B cell (primary cell): Measurements from ENCODE around the gene SLC22A31. TPM values are rescaled to one million over a fixed set of nuclear protein-coding genes. Genes with fewer than 3 reads are reported as not detected.

ENCODE experiments used
- ATAC-seq: fragments of 200-7000 bp; cut with Tn5 transposase; one replicate; pipeline ENCODE4 v1.10.0; 2021; ENCODE audit warnings: low read depth, mild to moderate bottlenecking, moderate number of reproducible peaks, moderate library complexity
- CTCF ChIA-PET: fragments of 350-600 bp; sonication (Branson Sonifier 250); formaldehyde crosslinking; loops from one replicate; lab custom pipeline; 2021; ENCODE audit warnings: antibody characterized with exemption, inconsistent platforms; lab: Charles Lee
- POLR2A ChIA-PET: fragments of 350-600 bp; sonication (Branson Sonifier 250); formaldehyde crosslinking; loops from one replicate; lab custom pipeline; 2021; ENCODE audit warnings: antibody characterized with exemption; lab: Charles Lee
- DNase-seq: peaks from one replicate; pipeline ENCODE4 v3.0.0; 2013
- H2AFZ ChIP-seq: 2 replicates; pipeline ENCODE4 v1.6.1; 2012; ENCODE audit warnings: mild to moderate bottlenecking, low read depth, low read length; ENCODE audit not compliant: insufficient read depth, poor library complexity, severe bottlenecking
- H3K27ac ChIP-seq, 2 donors: 1 replicate in 1 of 2; 2 replicates in 1 of 2; pipeline ENCODE4 v1.5.1; 2012 to 2013; ENCODE audit warnings: low read length in 2 of 2, mild to moderate bottlenecking in 2 of 2, moderate library complexity in 1 of 2
- H3K27me3 ChIP-seq, 4 experiments: fragments of 200-600 bp in 1 of 4; sonication (generic) in 1 of 4; replicated peaks in 1 of 4; 1 replicate in 2 of 4; 2 replicates in 2 of 4; pipeline versions ENCODE4 v1.6.1 to v1.7.0; 2013 to 2016; ENCODE audit warnings: low read length in 3 of 4, mild to moderate bottlenecking in 2 of 4, mixed read lengths in 1 of 4, moderate library complexity in 1 of 4; ENCODE audit not compliant: insufficient read depth in 4 of 4, control insufficient read depth in 3 of 4; ENCODE audit errors: control extremely low read depth in 1 of 4
- H3K36me3 ChIP-seq, 2 experiments: replicated peaks in 1 of 2; 1 replicate in 1 of 2; 2 replicates in 1 of 2; pipeline versions ENCODE4 v1.6.1 to v1.7.1; 2013; ENCODE audit warnings: low read length in 1 of 2; ENCODE audit not compliant: insufficient read depth in 2 of 2, control insufficient read depth in 1 of 2; ENCODE audit errors: control extremely low read depth in 1 of 2, extremely low read depth in 1 of 2
- H3K4me1 ChIP-seq, 2 donors: fragments of 200-600 bp in 1 of 2; sonication (generic) in 1 of 2; 1 replicate in 1 of 2; 2 replicates in 1 of 2; pipeline versions ENCODE4 v1.5.1 to v1.6.1; 2013 to 2017; ENCODE audit warnings: low read length in 2 of 2; ENCODE audit not compliant: control insufficient read depth in 2 of 2, insufficient read depth in 2 of 2
- H3K4me2 ChIP-seq: replicated peaks from 2 replicates; pipeline ENCODE3; 2012; ENCODE audit warnings: mild to moderate bottlenecking, low read depth, low read length; ENCODE audit not compliant: poor library complexity, severe bottlenecking
- H3K4me3 ChIP-seq, 5 experiments: fragments of 200-600 bp in 1 of 5; sonication (generic) in 1 of 5; 1 replicate in 3 of 5; 2 replicates in 2 of 5; pipeline versions ENCODE4 v1.5.1 to v1.7.0; 2011 to 2016; ENCODE audit warnings: low read length in 4 of 5, mild to moderate bottlenecking in 4 of 5, low read depth in 2 of 5, control low read depth in 1 of 5, moderate library complexity in 1 of 5; ENCODE audit not compliant: insufficient read depth in 1 of 5; ENCODE audit errors: control extremely low read depth in 1 of 5, extremely low read depth in 1 of 5
- H3K79me2 ChIP-seq: fragments of 200-600 bp; sonication (generic); one replicate; pipeline ENCODE4 v1.6.0; 2016; ENCODE audit warnings: low read length; ENCODE audit not compliant: control insufficient read depth, insufficient read depth
- H3K9ac ChIP-seq: fragments of 200-600 bp; sonication (generic); 2 replicates; pipeline ENCODE4 v1.6.1; 2017; ENCODE audit warnings: mild to moderate bottlenecking, low read length, moderate library complexity
- H3K9me3 ChIP-seq, 3 donors: one replicate each; pipeline versions ENCODE4 v1.6.1 to v1.7.1; 2013; ENCODE audit warnings: low read length in 2 of 3; ENCODE audit not compliant: control insufficient read depth in 2 of 3, insufficient read depth in 1 of 3; ENCODE audit errors: control extremely low read depth in 1 of 3
- H4K20me1 ChIP-seq: 2 replicates; pipeline ENCODE4 v1.6.0; 2012; ENCODE audit warnings: mild to moderate bottlenecking, low read length; ENCODE audit not compliant: insufficient read depth, control insufficient read depth, poor library complexity, severe bottlenecking
- H3K27ac Mint-ChIP-seq: one replicate; pipeline ENCODE4 v1.8.0; 2021; ENCODE audit warnings: mixed read lengths
- H3K27me3 Mint-ChIP-seq: one replicate; pipeline ENCODE4 v1.8.0; 2021; ENCODE audit warnings: mixed read lengths
- H3K4me1 Mint-ChIP-seq: one replicate; pipeline ENCODE4 v1.8.0; 2021; ENCODE audit warnings: mixed read lengths
- H3K4me3 Mint-ChIP-seq: one replicate; pipeline ENCODE4 v1.8.0; 2021; ENCODE audit warnings: mixed read lengths
- H3K9me3 Mint-ChIP-seq: one replicate; pipeline ENCODE4 v1.8.0; 2022; ENCODE audit warnings: mixed read lengths; ENCODE audit not compliant: insufficient read depth
- CTCF ChIP-seq: fragments of 200-600 bp; IDR thresholded peaks from one replicate; pipeline ENCODE4 v1.8.0; 2022; ENCODE audit warnings: antibody characterized with exemption, mild to moderate bottlenecking
- EZH2 ChIP-seq: IDR thresholded peaks from 2 replicates; pipeline ENCODE4 v1.6.1; 2012; ENCODE audit warnings: borderline replicate concordance, low read depth, mild to moderate bottlenecking, moderate library complexity, low read length; ENCODE audit not compliant: insufficient read depth, poor library complexity, severe bottlenecking
- WGBS: methylation state at CpG from one replicate; pipeline ENCODE4 v1.1.5; 2013; ENCODE audit warnings: missing lambda C conversion rate; ENCODE audit not compliant: insufficient coverage; 5-methylcytosine and 5-hydroxymethylcytosine counted together
- intact Hi-C: fragments of 100-400 bp; cut with micrococcal nuclease; formaldehyde crosslinking; loops from one replicate; pipeline ENCODE4 v1.10.0; 2022
- polyA plus RNA-seq: library from polyadenylated mRNA; depleted of rRNA; stranded (reverse); fragments of >200 nt; gene quantifications from 2 replicates; pipeline ENCODE4 v1.2.3, GENCODE V29; 2012
- total RNA-seq, 2 donors: library from RNA; stranded (reverse); fragments of 120-200 nt in 1 of 2; gene quantifications; 1 replicate in 1 of 2; 2 replicates in 1 of 2; pipeline versions ENCODE4 v1.2.3 to v1.2.4, GENCODE V29; 2013 to 2022

The SLC22A31 gene
- total and polyA plus RNA-seq, 2 donors (not counting 1 experiment from before 2014, with no cell fraction given): 0.33 TPM; not detected in 1

- Mint-ChIP-seq H3K9me3 (no peaks in the 10 kb centered on the region), H3K4me3 (no peak overlapping the region), H3K27me3 (no peaks in the 10 kb centered on the region), H3K27ac (peak overlapping the region; percentile 10), H3K4me1 (peaks cover 15% of the 10 kb centered on the region)
- Histone ChIP-seq H3K9me3 (peaks cover 0 to 16% (median 0%) of the 10 kb centered on the region in 3 donors), H2AFZ (no peak overlapping the region), H3K27me3 (no peaks in the 10 kb centered on the region), H4K20me1 (no peaks in the 10 kb centered on the region), H3K27ac (no peak overlapping the region), H3K79me2 (no peaks in the 10 kb centered on the region), H3K4me3 (no peak overlapping the region), H3K4me1 (peaks cover 3 to 21% of the 10 kb centered on the region in 2 donors), H3K9ac (no peak overlapping the region), H3K36me3 (no peaks in the 10 kb centered on the region), H3K4me2 (no peak overlapping the region)
- POLR2A ChIA-PET: no interaction called here
- 91% methylated on average over 4 of the region's 5 CpGs for WGBS
- CTCF ChIA-PET: interaction anchor here (0.5 to 1.2 kb wide), 2 partner anchors 45 to 449 kb away, joined by 3 read pairs; no protein-coding TSS in a partner anchor
- ATAC-seq (no peak), DNase-seq (no peak)
- intact Hi-C loops: loop anchor here (10.0 kb wide), 1 partner anchor 411 kb away; the partner anchor contains the start of genes CHMP1A and SPATA33
- TF ChIP-seq EZH2 (no peak), CTCF (no peak)
Measured at GRCh38 chr16:89243664-89244063, 43.3 kb upstream of the SLC22A31 start.

GRCh38 chr16:89242795-89243200 lies 42.5 kb upstream of the SLC22A31 start:
- H3K36me3 ChIP-seq: no peaks in the 10 kb centered on the region
- POLR2A ChIA-PET: no interaction called here
- H3K9ac ChIP-seq: no peak overlapping the region
- no peak overlapping the region for H3K4me3 ChIP-seq
- Mint-ChIP-seq H3K4me1 (peaks cover 15% of the 10 kb centered on the region), H3K27ac (peak overlapping the region; percentile 18), H3K27me3 (no peaks in the 10 kb centered on the region), H3K9me3 (no peaks in the 10 kb centered on the region), H3K4me3 (peak overlapping the region; percentile 15)
- intact Hi-C loops: loop anchor here (10.0 kb wide), 1 partner anchor 412 kb away; the partner anchor contains the start of genes CHMP1A and SPATA33
- CTCF ChIA-PET: no interaction called here
- ATAC-seq: no peak
- H3K4me1 ChIP-seq: peaks cover 0 to 14% of the 10 kb centered on the region in 2 donors
- no peak overlapping the region for H3K27ac ChIP-seq
- no peaks in the 10 kb centered on the region for H4K20me1 ChIP-seq
- TF ChIP-seq CTCF: no peak
- no peak for TF ChIP-seq EZH2
- H3K4me2 ChIP-seq: no peak overlapping the region
- no peak overlapping the region for H2AFZ ChIP-seq
- no peaks in the 10 kb centered on the region for H3K27me3 ChIP-seq
- no peaks in the 10 kb centered on the region for H3K79me2 ChIP-seq
- peaks cover 0 to 7% (median 0%) of the 10 kb centered on the region in 3 donors for H3K9me3 ChIP-seq
- whole genome bisulfite sequencing: 62% methylated on average over 10 of the region's 12 CpGs
- no peak for DNase-seq
